ENCODE results near the gene POU5F1. TPM values are rescaled to one million over a fixed set of nuclear protein-coding genes. Genes with fewer than 3 reads are reported as not detected.

Gene POU5F1
- total RNA-seq, 2 experiments from 2014 or later, result not detected

- DNase-seq, result no peak
- no peaks in the 10 kb centered on the region for H3K9me3 Mint-ChIP-seq
- TF ChIP-seq, protein P1, sequence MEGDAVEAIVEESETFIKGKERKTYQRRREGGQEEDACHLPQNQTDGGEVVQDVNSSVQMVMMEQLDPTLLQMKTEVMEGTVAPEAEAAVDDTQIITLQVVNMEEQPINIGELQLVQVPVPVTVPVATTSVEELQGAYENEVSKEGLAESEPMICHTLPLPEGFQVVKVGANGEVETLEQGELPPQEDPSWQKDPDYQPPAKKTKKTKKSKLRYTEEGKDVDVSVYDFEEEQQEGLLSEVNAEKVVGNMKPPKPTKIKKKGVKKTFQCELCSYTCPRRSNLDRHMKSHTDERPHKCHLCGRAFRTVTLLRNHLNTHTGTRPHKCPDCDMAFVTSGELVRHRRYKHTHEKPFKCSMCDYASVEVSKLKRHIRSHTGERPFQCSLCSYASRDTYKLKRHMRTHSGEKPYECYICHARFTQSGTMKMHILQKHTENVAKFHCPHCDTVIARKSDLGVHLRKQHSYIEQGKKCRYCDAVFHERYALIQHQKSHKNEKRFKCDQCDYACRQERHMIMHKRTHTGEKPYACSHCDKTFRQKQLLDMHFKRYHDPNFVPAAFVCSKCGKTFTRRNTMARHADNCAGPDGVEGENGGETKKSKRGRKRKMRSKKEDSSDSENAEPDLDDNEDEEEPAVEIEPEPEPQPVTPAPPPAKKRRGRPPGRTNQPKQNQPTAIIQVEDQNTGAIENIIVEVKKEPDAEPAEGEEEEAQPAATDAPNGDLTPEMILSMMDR (IDR thresholded peaks at IDR 0.05), result no peak
- POLR2A ChIA-PET, result interaction anchor here (1.0 to 1.6 kb wide), 3 partner anchors 54 to 228 kb away, joined by 4 to 6 read pairs (median 5); no protein-coding TSS in a partner anchor
- no peak within 1 kb of the TSS for H3K27ac Mint-ChIP-seq
- peaks cover 6% of the 10 kb centered on the region for H3K4me1 Mint-ChIP-seq (ENCODE audit: low read depth)
- peaks cover 1% of the 10 kb centered on the region for H3K36me3 ChIP-seq (ENCODE audit: insufficient read depth, low read length)
- H3K27ac ChIP-seq (ENCODE audit: low read depth in 1 of 2, low read length in 2 of 2), result no peak within 1 kb of the TSS
- H3K4me1 ChIP-seq (ENCODE audit: insufficient read depth, low read length), result peaks cover 9% of the 10 kb centered on the region
- CTCF ChIA-PET, result interaction anchor here (2.6 to 3.4 kb wide), 2 partner anchors 53 to 228 kb away, joined by 12 to 19 read pairs; no protein-coding TSS in a partner anchor
- ATAC-seq (ENCODE audit: poor library complexity), result no peak
- intact Hi-C loops (cut with DNase I, micrococcal nuclease), result no loop called here
- H3K4me3 Mint-ChIP-seq, result no peak within 1 kb of the TSS
- H3K27me3 ChIP-seq (ENCODE audit: control insufficient read depth in 1 of 2, insufficient read depth in 2 of 2, low read length in 2 of 2), result no peaks in the 10 kb centered on the region
- H3K9me3 ChIP-seq (ENCODE audit: control insufficient read depth in 1 of 2, insufficient read depth in 1 of 2, low read length in 2 of 2), result no peaks in the 10 kb centered on the region
- no peaks in the 10 kb centered on the region for H3K27me3 Mint-ChIP-seq
- peaks cover 7% of the 10 kb centered on the region for H3K36me3 Mint-ChIP-seq (ENCODE audit: low read depth)
- no peak within 1 kb of the TSS for H3K4me3 ChIP-seq (ENCODE audit: low read length)
Measured at GRCh38 chr6:31138982-31139381, 31.5 kb downstream of the POU5F1 start, which contains the start of gene PSORS1C2. Gene PSORS1C2 (minus strand): TSS chr6:31139066. CDS start chr6:31139026, 40 bp downstream.

DNA sequence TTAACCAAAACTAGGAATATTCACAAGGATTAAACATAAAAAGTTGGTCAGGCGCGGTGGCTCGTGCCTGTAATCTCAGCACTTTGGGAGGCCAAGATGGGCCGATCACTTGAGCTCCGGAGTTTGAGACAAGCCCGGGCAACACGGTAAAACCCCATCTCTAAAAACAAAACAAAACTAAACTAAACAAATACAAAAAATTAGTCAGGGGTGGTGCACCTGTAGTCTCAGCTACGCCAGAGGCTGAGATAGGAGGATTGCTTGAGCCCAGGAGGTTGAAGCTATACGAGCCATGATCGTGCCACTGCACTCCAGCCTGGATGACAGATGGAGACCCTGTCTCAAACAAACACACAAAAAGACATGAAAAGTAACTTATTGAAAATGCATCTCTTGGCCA lies 34.8 kb downstream of the POU5F1 start:
- Mint-ChIP-seq H3K4me3 (no peak overlapping the region), H3K9me3 (no peaks in the 10 kb centered on the region), H3K4me1 (ENCODE audit: low read depth) (peaks cover 6% of the 10 kb centered on the region), H3K36me3 (ENCODE audit: low read depth) (no peaks in the 10 kb centered on the region), H3K27me3 (no peaks in the 10 kb centered on the region), H3K27ac (no peak overlapping the region)
- peaks cover 9% of the 10 kb centered on the region for H3K4me1 ChIP-seq (ENCODE audit: insufficient read depth, low read length)
- no peak overlapping the region for H3K27ac ChIP-seq (ENCODE audit: low read depth in 1 of 2, low read length in 2 of 2)
- no peak for ATAC-seq (ENCODE audit: poor library complexity)
- no peaks in the 10 kb centered on the region for H3K9me3 ChIP-seq (ENCODE audit: control insufficient read depth in 1 of 2, insufficient read depth in 1 of 2, low read length in 2 of 2)
- no peaks in the 10 kb centered on the region for H3K27me3 ChIP-seq (ENCODE audit: control insufficient read depth in 1 of 2, insufficient read depth in 2 of 2, low read length in 2 of 2)
- no peak overlapping the region for H3K4me3 ChIP-seq (ENCODE audit: low read length)
- CTCF ChIA-PET, result no interaction called here
- DNase-seq, result no peak
- TF ChIP-seq, protein P1 (IDR thresholded peaks at IDR 0.05), result no peak
- H3K36me3 ChIP-seq (ENCODE audit: insufficient read depth, low read length), result no peaks in the 10 kb centered on the region
- intact Hi-C loops (cut with DNase I, micrococcal nuclease), result loop anchor here in 1 of 2 experiments (2.0 kb wide), 1 partner anchor 253 kb away; no protein-coding TSS in a partner anchor
- POLR2A ChIA-PET, result no interaction called here

DNA sequence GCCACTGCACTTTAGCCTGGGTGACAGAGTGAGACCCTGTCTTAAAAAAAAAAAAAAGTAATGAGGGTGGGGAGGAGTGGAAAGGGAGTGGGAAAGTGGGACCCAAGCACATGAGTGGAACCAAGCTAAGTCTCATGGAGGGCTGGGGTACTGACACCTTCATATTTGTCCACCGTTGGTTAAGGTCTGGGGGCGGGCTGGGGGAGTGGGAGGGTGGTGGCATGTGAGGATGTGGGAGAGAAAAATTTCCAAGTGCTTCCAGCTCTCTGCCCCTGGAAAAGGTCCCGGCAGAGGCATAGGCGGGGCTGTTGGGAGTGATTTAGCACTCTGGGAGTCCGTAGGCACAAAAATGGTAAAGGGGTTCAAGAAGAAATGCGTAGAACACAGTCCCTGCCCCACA lies 37.7 kb downstream of the POU5F1 start:
- H3K4me1 ChIP-seq (ENCODE audit: insufficient read depth, low read length), result peaks cover 12% of the 10 kb centered on the region
- POLR2A ChIA-PET, result interaction anchor here (1.0 kb wide), 1 partner anchor 60 kb away, joined by 3 read pairs; no protein-coding TSS in a partner anchor
- TF ChIP-seq, protein P1 (IDR thresholded peaks at IDR 0.05), result no peak
- H3K9me3 ChIP-seq (ENCODE audit: control insufficient read depth in 1 of 2, insufficient read depth in 1 of 2, low read length in 2 of 2), result no peaks in the 10 kb centered on the region
- Mint-ChIP-seq H3K36me3 (ENCODE audit: low read depth) (no peaks in the 10 kb centered on the region), H3K27ac (no peak overlapping the region), H3K4me1 (ENCODE audit: low read depth) (peaks cover 11% of the 10 kb centered on the region), H3K9me3 (no peaks in the 10 kb centered on the region), H3K4me3 (no peak overlapping the region), H3K27me3 (peaks cover 6% of the 10 kb centered on the region)
- DNase-seq, result no peak
- H3K36me3 ChIP-seq (ENCODE audit: insufficient read depth, low read length), result no peaks in the 10 kb centered on the region
- H3K27me3 ChIP-seq (ENCODE audit: control insufficient read depth in 1 of 2, insufficient read depth in 2 of 2, low read length in 2 of 2), result no peaks in the 10 kb centered on the region
- no peak overlapping the region for H3K27ac ChIP-seq (ENCODE audit: low read depth in 1 of 2, low read length in 2 of 2)
- CTCF ChIA-PET, result interaction anchor here (0.8 kb wide), 1 partner anchor 234 kb away, joined by 3 read pairs; no protein-coding TSS in a partner anchor
- no peak overlapping the region for H3K4me3 ChIP-seq (ENCODE audit: low read length)
- ATAC-seq (ENCODE audit: poor library complexity), result no peak
- intact Hi-C loops (cut with DNase I, micrococcal nuclease), result no loop called here

Measured in CD4-positive, alpha-beta T cell (primary cell).